ENCODE data around the gene KIR3DL1. TPM values are rescaled to one million over a fixed set of nuclear protein-coding genes. Genes with fewer than 3 reads are reported as not detected.
"Not testable (repeated sequence)": the region's sequence is repeated elsewhere in the genome, so short reads cannot be mapped to it uniquely, and the experiment has no call there.

The KIR3DL1 gene
- total RNA-seq (2014; rRNA removed; shearing (Covaris generic)): not detected in 2 replicates

DNA sequence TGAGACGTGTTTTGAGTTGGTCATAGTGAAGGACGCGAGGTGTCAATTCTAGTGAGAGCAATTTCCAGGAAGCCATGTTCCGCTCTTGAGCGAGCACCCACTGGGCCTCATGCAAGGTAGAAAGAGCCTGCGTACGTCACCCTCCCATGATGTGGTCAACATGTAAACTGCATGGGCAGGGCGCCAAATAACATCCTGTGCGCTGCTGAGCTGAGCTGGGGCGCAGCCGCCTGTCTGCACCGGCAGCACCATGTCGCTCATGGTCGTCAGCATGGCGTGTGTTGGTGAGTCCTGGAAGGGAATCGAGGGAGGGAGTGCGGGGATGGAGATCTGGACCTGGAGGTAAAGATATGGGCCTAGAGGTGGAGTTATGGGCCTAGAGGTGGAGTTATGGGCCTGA, at the start of gene KIR3DL1:
Gene KIR3DL1, plus strand, starts transcription at position 218 of the 400 bp plus-strand sequence.
- not testable (repeated sequence) for H3K27me3 ChIP-seq (replicated peaks)

DNA sequence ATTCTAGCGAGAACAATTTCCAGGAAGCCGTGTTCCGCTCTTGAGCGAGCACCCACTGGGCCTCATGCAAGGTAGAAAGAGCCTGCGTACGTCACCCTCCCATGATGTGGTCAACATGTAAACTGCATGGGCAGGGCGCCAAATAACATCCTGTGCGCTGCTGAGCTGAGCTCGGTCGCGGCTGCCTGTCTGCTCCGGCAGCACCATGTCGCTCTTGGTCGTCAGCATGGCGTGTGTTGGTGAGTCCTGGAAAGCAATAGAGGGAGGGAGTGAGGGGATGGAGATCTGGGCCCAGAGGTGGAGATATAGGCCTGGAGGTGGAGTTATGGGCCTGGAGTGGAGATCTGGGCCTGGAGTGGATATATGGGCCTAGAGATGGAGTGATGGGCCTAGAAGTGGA, 46.6 kb upstream of the KIR3DL1 start, which contains the start of gene KIR2DL1:
Gene KIR2DL1, plus strand, starts transcription at position 148 of the 400 bp plus-strand sequence. Its CDS starts 58 bp downstream, at position 206.
- H3K4me3 ChIP-seq; H3K36me3 ChIP-seq; H3K9me3 ChIP-seq (replicated peaks); DNase-seq (ENCODE audit: low read depth in 1 of 2, low spot score in 2 of 2); H3K27me3 ChIP-seq (replicated peaks): not testable (repeated sequence)
- Histone ChIP-seq H3K27ac (peak within 1 kb of the TSS; percentile 70), H3K4me1 (replicated peaks) (peaks cover 14% of the 10 kb centered on the region)

More for the DNA sequence above, at the start of gene KIR3DL1:
- not testable (repeated sequence) for DNase-seq (ENCODE audit: low read depth in 1 of 2, low spot score in 2 of 2); H3K4me3 ChIP-seq; H3K36me3 ChIP-seq; H3K27ac ChIP-seq; H3K9me3 ChIP-seq (replicated peaks); H3K4me1 ChIP-seq (replicated peaks)

GRCh38 chr19:54770511-54770910, 45.8 kb upstream of the KIR3DL1 start:
- DNase-seq (ENCODE audit: low read depth in 1 of 2, low spot score in 2 of 2): not testable (repeated sequence)

GRCh38 chr19:54771018-54771960, 45.0 kb upstream of the KIR3DL1 start:
- peak; percentile 90 to 96 for DNase-seq (ENCODE audit: low read depth in 1 of 2, low spot score in 2 of 2)

More at GRCh38 chr19:54770511-54770910, 45.8 kb upstream of the KIR3DL1 start:
- H3K27me3 ChIP-seq (replicated peaks); H3K4me3 ChIP-seq; H3K9me3 ChIP-seq (replicated peaks); H3K36me3 ChIP-seq: not testable (repeated sequence)
- Histone ChIP-seq H3K4me1 (replicated peaks) (peaks cover 14% of the 10 kb centered on the region), H3K27ac (peak overlapping the region; percentile 70)

GRCh38 chr19:54772666-54773065, 43.6 kb upstream of the KIR3DL1 start:
- peaks cover 14% of the 10 kb centered on the region for H3K4me1 ChIP-seq (replicated peaks)
- not testable (repeated sequence) for H3K9me3 ChIP-seq (replicated peaks); H3K27ac ChIP-seq; H3K27me3 ChIP-seq (replicated peaks); H3K36me3 ChIP-seq; DNase-seq (ENCODE audit: low read depth in 1 of 2, low spot score in 2 of 2); H3K4me3 ChIP-seq

More at GRCh38 chr19:54771018-54771960, 45.0 kb upstream of the KIR3DL1 start:
- not testable (repeated sequence) for H3K9me3 ChIP-seq (replicated peaks); H3K4me3 ChIP-seq; H3K27me3 ChIP-seq (replicated peaks); H3K36me3 ChIP-seq
- Histone ChIP-seq H3K27ac (peak overlapping the region; percentile 70), H3K4me1 (replicated peaks) (peaks cover 14% of the 10 kb centered on the region)

DNA sequence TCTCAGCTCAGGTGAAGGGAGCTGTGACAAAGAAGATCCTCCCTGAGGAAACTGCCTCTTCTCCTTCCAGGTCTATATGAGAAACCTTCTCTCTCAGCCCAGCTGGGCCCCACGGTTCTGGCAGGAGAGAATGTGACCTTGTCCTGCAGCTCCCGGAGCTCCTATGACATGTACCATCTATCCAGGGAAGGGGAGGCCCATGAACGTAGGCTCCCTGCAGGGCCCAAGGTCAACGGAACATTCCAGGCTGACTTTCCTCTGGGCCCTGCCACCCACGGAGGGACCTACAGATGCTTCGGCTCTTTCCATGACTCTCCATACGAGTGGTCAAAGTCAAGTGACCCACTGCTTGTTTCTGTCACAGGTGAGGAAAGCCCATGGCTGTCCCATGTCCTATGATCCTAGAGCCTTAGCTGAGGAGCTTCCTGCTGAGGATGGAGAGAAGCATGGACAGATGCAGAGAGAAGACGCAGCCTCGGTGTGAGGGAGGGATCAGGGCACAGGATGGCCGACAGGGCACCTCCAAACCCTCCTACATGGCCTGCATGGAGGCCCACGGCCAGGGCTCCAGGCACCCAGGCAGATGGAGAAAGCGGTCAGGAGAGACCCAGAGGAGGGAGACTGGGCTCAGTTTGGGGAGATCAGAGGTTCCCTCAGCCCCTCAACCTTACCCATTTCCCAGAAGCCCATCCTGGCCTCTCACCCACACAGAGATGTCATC, 41.0 kb upstream of the KIR3DL1 start:
- not testable (repeated sequence) for DNase-seq (ENCODE audit: low read depth in 1 of 2, low spot score in 2 of 2); H3K27ac ChIP-seq; H3K4me3 ChIP-seq; H3K36me3 ChIP-seq; H3K27me3 ChIP-seq (replicated peaks); H3K9me3 ChIP-seq (replicated peaks)
- peaks cover 14% of the 10 kb centered on the region for H3K4me1 ChIP-seq (replicated peaks)

DNA sequence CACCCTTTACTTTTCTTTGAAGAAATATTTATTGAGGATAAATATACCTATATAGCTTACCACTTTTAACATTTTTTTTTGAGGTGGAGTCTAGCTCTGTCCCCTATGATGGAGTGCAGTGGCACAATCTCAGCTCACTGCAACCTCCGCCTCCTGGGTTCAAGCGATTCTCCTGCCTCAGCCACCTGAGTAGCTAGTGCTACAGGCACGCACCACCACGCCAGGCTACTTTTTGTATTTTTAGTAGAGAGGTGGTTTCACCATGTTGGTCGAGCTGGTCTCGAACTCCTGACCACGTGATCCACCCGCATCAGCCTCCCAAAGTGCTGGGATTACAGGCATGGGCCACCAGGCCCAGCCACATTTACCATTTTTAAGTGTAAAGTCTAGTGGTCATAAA, 40.4 kb upstream of the KIR3DL1 start:
- H3K36me3 ChIP-seq; H3K4me3 ChIP-seq; H3K27ac ChIP-seq; DNase-seq (ENCODE audit: low read depth in 1 of 2, low spot score in 2 of 2); H3K27me3 ChIP-seq (replicated peaks); H3K4me1 ChIP-seq (replicated peaks); H3K9me3 ChIP-seq (replicated peaks): not testable (repeated sequence)

GRCh38 chr19:54777851-54778250, 38.4 kb upstream of the KIR3DL1 start:
- DNase-seq (ENCODE audit: low read depth in 1 of 2, low spot score in 2 of 2); H3K4me3 ChIP-seq; H3K36me3 ChIP-seq; H3K27me3 ChIP-seq (replicated peaks); H3K4me1 ChIP-seq (replicated peaks); H3K9me3 ChIP-seq (replicated peaks); H3K27ac ChIP-seq: not testable (repeated sequence)

DNA sequence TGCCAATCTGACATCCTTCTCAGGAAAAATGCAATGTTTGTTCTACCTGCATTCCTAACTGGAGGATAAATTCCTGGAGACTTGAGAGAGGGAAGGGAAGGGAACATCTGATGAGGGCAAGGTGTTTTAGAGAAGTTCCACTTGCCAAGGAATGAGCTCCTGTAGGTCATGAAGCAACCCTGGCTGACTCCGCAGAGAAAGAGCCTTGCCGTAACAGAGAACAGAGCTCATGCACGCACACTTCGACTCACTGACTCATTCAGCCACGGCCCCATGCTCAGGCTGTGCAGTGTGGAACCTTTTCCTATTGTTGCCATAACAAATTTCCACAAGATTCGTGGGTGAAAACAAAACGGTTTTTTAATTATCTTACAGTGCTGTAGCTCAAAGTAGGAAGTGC, 37.4 kb upstream of the KIR3DL1 start:
- H3K9me3 ChIP-seq (replicated peaks); H3K27ac ChIP-seq; H3K27me3 ChIP-seq (replicated peaks); H3K4me1 ChIP-seq (replicated peaks); H3K36me3 ChIP-seq; H3K4me3 ChIP-seq: not testable (repeated sequence)
- peak in 1 of 2 experiments; percentile 26 for DNase-seq (ENCODE audit: low read depth in 1 of 2, low spot score in 2 of 2)

DNA sequence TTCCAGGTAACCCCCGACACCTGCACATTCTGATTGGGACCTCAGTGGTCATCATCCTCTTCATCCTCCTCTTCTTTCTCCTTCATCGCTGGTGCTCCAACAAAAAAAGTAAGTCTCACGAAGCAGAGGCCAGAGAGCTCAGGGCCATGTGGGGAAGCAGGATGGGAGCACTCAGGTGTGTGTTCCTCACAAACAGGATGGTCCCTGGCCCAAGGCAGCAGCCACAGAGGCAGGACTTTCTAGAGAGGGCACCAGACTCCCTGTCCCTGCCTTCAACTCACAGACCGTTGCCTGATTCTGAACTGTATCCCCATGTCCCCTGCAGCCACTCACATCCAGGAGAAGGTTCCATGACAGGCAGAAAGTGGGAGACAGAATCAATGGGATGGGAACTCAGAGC, 33.4 kb upstream of the KIR3DL1 start:
- not testable (repeated sequence) for H3K9me3 ChIP-seq (replicated peaks); H3K27me3 ChIP-seq (replicated peaks); H3K4me1 ChIP-seq (replicated peaks); H3K36me3 ChIP-seq; H3K4me3 ChIP-seq; H3K27ac ChIP-seq; DNase-seq (ENCODE audit: low read depth in 1 of 2, low spot score in 2 of 2)

GRCh38 chr19:54786091-54786723, 30.1 kb upstream of the KIR3DL1 start:
- H3K36me3 ChIP-seq; H3K4me3 ChIP-seq; DNase-seq (ENCODE audit: low read depth in 1 of 2, low spot score in 2 of 2); H3K9me3 ChIP-seq (replicated peaks); H3K27ac ChIP-seq; H3K4me1 ChIP-seq (replicated peaks); H3K27me3 ChIP-seq (replicated peaks): not testable (repeated sequence)

- H3K9me3 ChIP-seq (replicated peaks); H3K27ac ChIP-seq; H3K36me3 ChIP-seq; H3K4me3 ChIP-seq; H3K4me1 ChIP-seq (replicated peaks); DNase-seq (ENCODE audit: low read depth in 1 of 2, low spot score in 2 of 2); H3K27me3 ChIP-seq (replicated peaks): not testable (repeated sequence)
Observed at GRCh38 chr19:54788154-54788553, 28.1 kb upstream of the KIR3DL1 start.

DNA sequence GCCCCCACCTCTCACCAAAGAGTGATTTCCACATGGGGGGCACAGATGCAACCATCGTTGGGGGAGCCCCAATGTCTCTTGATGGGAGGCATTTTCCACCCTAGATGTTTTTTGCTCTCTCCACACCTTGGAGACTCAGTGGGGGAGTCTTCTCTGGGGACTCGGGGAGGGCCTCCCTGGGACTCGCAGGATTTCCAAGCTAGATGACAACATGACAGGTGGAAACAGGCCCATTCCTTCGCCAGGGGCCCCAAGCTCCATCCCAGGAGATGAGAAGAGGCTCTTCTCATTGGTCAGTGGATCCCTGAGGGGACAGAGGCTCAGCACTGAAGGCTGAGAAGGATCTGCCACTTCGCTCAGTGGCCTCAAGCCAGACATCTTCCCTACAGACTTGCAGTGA, 25.6 kb upstream of the KIR3DL1 start:
- Histone ChIP-seq H3K27ac (no peak overlapping the region), H3K27me3 (replicated peaks) (peaks cover 14% of the 10 kb centered on the region), H3K4me1 (replicated peaks) (no peaks in the 10 kb centered on the region), H3K36me3 (no peaks in the 10 kb centered on the region), H3K9me3 (replicated peaks) (peaks cover 5% of the 10 kb centered on the region; the same call in 1 of the 2 replicates), H3K4me3 (no peak overlapping the region)
- DNase-seq (ENCODE audit: low read depth in 1 of 2, low spot score in 2 of 2): no peak
